A673 (cell line): ENCODE results near the gene FNDC3B. TPM values are rescaled to one million over a fixed set of nuclear protein-coding genes. Genes with fewer than 3 reads are reported as not detected.

ENCODE experiments used
- BruUV-seq: library from RNA; stranded (reverse); fragments of 400-500 nt; replicated peaks from 2 replicates; lab custom pipeline; 2021; lab: Mats Ljungman, UMichigan
- CTCF ChIA-PET: fragments of 300-600 bp; sonication (Branson Sonifier 250); formaldehyde crosslinking; loops from one replicate; lab custom pipeline; 2022; ENCODE audit warnings: antibody characterized with exemption; lab: Charles Lee
- POLR2A ChIA-PET: fragments of 300-600 bp; sonication (Branson Sonifier 250); formaldehyde crosslinking; loops from one replicate; lab custom pipeline; 2022; ENCODE audit warnings: antibody characterized with exemption; ENCODE audit not compliant: low non-redundant PET; lab: Charles Lee
- DNase-seq: peaks from one replicate; pipeline ENCODE4 v3.0.0-alpha.2; 2015; ENCODE audit warnings: low spot score
- H3K27ac ChIP-seq: fragments of 200-600 bp; sonication (generic); 2 replicates; pipeline ENCODE4 v1.5.1; 2016; ENCODE audit warnings: mixed run types, low read depth, mild to moderate bottlenecking, mixed read lengths, antibody characterized with exemption, low read length; ENCODE audit not compliant: poor library complexity, severe bottlenecking
- H3K27me3 ChIP-seq: fragments of 200-600 bp; sonication (generic); replicated peaks from 2 replicates; pipeline ENCODE4 v1.6.1; 2017; ENCODE audit warnings: mixed run types, low read depth, mild to moderate bottlenecking, mixed read lengths, antibody characterized with exemption, low read length; ENCODE audit not compliant: insufficient read depth, poor library complexity
- H3K36me3 ChIP-seq: fragments of 200-600 bp; sonication (generic); 2 replicates; pipeline ENCODE4 v1.6.1; 2016; ENCODE audit warnings: mixed run types, mild to moderate bottlenecking, mixed read lengths, antibody characterized with exemption, low read length; ENCODE audit not compliant: insufficient read depth, poor library complexity, severe bottlenecking
- H3K4me1 ChIP-seq: fragments of 200-600 bp; sonication (generic); 2 replicates; pipeline ENCODE4 v1.6.1; 2017; ENCODE audit warnings: mixed run types, mild to moderate bottlenecking, mixed read lengths, antibody characterized with exemption, low read length; ENCODE audit not compliant: insufficient read depth, poor library complexity, severe bottlenecking
- H3K4me3 ChIP-seq: fragments of 200-600 bp; sonication (generic); 2 replicates; pipeline ENCODE4 v1.5.1; 2016; ENCODE audit warnings: low read depth, mixed run types, mild to moderate bottlenecking, mixed read lengths, low read length; ENCODE audit not compliant: poor library complexity, severe bottlenecking
- H3K9me3 ChIP-seq: fragments of 200-600 bp; sonication (generic); 2 replicates; pipeline ENCODE4 v1.6.1; 2016; ENCODE audit warnings: mixed run types, low read depth, mild to moderate bottlenecking, mixed read lengths, antibody characterized with exemption, low read length; ENCODE audit not compliant: poor library complexity, severe bottlenecking
- CTCF ChIP-seq: fragments of 300-800, 200-600 bp; sonication (generic); conservative IDR thresholded peaks from 2 replicates; pipeline ENCODE4 v1.5.1; 2017; ENCODE audit warnings: low read depth, mild to moderate bottlenecking, antibody characterized with exemption, low read length, moderate library complexity, mixed read lengths
- EZH2 ChIP-seq: fragments of 200-600 bp; sonication (generic); IDR thresholded peaks from 2 replicates; pipeline ENCODE4 v1.6.1; 2017; ENCODE audit warnings: borderline replicate concordance, low read depth, mild to moderate bottlenecking, mixed read lengths, antibody characterized with exemption, low read length; ENCODE audit not compliant: poor library complexity, severe bottlenecking
- intact Hi-C: fragments of 100-400 bp; cut with micrococcal nuclease; formaldehyde crosslinking; loops from one replicate; pipeline ENCODE4 v1.10.0; 2022; ENCODE audit not compliant: unreplicated experiment
- total RNA-seq: library from RNA; stranded (reverse); gene quantifications from 2 replicates; pipeline ENCODE4 v1.2.3, GENCODE V29; 2021

Gene FNDC3B
- total RNA-seq, 1 experiment from 2014 or later: 50.8 TPM

- Histone ChIP-seq H3K4me3 (no peak overlapping the region), H3K36me3 (no peaks in the 10 kb centered on the region), H3K27me3 (no peaks in the 10 kb centered on the region), H3K9me3 (no peaks in the 10 kb centered on the region), H3K27ac (peak overlapping the region; percentile 64), H3K4me1 (peaks cover 28% of the 10 kb centered on the region)
- intact Hi-C loops: no loop called here
- CTCF ChIA-PET: no interaction called here
- DNase-seq: peak; percentile 74
- BruUV-seq: no TSS peak
- POLR2A ChIA-PET: no interaction called here
- TF ChIP-seq EZH2 (no peak), CTCF (no peak)
Measured at GRCh38 chr3:172125963-172126457, 86.6 kb downstream of the FNDC3B start.

DNA sequence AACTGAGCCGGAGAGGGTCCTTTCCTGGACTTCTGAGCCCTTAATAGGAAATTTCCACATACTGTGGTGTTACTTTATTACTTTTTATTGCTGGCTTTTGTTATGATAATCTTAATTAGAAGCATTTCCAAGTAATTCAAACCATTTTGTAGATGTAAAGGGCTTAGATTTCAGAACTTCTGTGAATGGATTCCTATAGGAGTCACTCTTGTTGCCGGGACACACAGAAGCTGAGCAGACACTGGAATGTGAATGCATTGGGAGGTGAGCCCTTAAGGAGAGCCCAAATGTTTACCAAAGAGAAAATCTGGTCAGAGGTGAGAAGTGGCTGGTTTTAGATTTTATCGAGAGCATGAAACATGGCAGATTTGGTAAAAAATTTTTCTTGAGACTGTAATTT lies 87.4 kb downstream of the FNDC3B start:
- Histone ChIP-seq H3K4me3 (no peak overlapping the region), H3K4me1 (peaks cover 28% of the 10 kb centered on the region), H3K9me3 (no peaks in the 10 kb centered on the region), H3K27me3 (no peaks in the 10 kb centered on the region), H3K27ac (peak overlapping the region; percentile 64), H3K36me3 (no peaks in the 10 kb centered on the region)
- intact Hi-C loops: no loop called here
- DNase-seq: no peak
- no TSS peak for BruUV-seq
- ChIA-PET POLR2A (no interaction called here), CTCF (no interaction called here)
- TF ChIP-seq CTCF: peak; percentile 35
- TF ChIP-seq EZH2: no peak

DNA sequence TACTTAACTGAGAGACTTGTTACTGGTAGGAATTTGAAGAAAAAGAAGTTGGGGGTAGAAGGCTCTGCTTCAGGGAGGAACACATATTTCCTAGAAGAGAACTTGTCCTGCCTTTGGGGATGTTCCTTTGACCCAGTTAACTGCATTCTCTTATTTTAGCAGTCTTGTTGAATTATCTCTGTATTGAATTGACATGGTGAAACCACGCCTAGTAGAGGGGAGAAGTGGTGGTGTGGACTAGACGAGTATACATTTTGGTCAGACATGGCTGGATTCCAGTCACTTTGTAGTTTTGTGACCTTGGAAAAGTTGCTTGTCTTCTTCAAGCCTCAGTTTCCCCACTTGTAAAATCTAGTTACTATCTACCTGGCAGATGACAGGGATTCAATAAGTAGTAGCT lies 87.8 kb downstream of the FNDC3B start:
- H3K4me3 ChIP-seq: no peak overlapping the region
- H3K27ac ChIP-seq: peak overlapping the region; percentile 64
- POLR2A ChIA-PET: no interaction called here
- DNase-seq: no peak
- CTCF ChIA-PET: no interaction called here
- TF ChIP-seq EZH2: no peak
- no peak for TF ChIP-seq CTCF
- peaks cover 30% of the 10 kb centered on the region for H3K4me1 ChIP-seq
- no peaks in the 10 kb centered on the region for H3K27me3 ChIP-seq
- no peaks in the 10 kb centered on the region for H3K36me3 ChIP-seq
- BruUV-seq: no TSS peak
- H3K9me3 ChIP-seq: no peaks in the 10 kb centered on the region
- intact Hi-C loops: no loop called here
